ENCODE measurements around the gene SPTBN1.
"Not testable (repeated sequence)": the region's sequence is repeated elsewhere in the genome, so short reads cannot be mapped to it uniquely, and the experiment has no call there.

SPTBN1 gene

DNA sequence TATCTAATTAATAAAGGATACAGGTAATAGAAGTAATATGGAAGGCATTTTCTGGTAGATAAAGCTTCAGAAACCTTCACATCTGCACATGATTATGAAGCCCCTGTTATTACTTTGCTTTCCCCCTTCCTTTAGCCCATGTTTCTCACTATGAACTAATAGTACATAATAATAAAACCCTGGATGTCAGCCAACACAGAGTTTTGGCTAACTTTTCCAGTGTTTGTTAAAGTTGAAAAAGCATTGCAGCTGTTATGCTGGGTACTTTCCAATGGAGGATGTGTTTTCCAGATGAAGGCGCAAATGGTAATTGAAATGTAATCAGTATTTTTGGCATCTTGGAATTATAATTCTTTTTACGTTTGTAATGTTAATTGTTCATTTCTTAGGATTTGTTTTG, 43.5 kb downstream of the SPTBN1 start:
- H3K4me3 ChIP-seq (ENCODE audit: low read depth, low read length): no peak overlapping the region

DNA sequence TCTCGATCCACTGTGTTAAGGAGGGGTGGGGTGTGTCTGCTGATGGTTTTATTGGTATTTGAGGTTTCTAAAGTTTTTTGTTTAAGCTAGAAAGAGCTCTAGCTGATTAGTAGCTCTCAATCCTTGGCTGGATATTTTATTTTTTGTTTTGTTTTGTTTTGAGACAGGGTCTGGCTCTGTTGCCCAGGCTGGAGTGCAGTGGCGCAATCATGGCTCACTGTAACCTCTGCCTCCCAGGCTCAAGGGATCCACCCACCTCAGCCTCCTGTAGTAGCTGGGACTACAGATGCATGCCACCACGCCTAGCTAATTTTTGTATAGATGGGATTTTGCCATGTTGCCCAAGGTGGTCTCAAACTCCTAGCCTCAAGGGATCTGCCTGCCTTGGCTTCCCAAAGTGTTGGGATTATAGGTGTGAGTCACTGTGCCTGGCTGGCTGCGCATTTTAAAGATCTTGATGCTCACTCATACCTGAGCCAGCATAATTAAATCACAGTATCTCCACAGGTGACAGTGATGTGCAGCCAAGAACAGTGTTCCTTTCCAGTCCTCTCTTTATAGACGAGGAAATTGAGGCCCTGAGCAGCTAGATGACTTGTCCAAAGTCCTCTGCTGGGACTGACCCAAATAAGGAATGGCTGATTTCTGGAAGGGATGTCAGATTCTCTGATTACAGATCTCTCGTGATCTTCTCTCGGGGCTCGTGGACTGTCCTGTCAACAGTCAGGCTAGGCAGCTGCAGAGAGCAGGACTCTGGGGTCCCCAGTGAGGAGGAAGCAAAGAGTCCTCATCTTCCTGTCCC, 44.5 kb downstream of the SPTBN1 start:
- H3K4me3 ChIP-seq (ENCODE audit: low read depth, low read length): no peak overlapping the region

DNA sequence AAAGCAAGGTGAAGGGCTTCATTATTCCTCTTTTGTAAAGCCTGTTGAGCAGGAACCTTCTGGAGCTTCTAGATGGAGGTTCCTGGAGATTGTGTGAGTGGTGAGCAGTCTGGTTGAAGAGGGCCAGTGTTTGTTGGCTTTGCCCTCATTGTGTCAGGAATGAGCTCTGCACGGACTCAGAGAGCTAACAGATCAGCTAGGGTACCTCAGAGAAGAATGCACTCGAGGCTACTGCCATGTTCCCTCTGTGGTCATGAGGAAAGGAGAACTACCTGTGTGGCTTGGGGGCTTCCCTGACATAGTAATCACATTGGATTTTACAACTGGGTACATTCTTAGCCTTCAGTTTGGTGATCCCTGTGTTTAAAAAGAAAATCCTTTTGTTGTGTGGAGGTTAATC, 46.6 kb downstream of the SPTBN1 start:
- H3K4me3 ChIP-seq (ENCODE audit: low read depth, low read length): no peak overlapping the region

DNA sequence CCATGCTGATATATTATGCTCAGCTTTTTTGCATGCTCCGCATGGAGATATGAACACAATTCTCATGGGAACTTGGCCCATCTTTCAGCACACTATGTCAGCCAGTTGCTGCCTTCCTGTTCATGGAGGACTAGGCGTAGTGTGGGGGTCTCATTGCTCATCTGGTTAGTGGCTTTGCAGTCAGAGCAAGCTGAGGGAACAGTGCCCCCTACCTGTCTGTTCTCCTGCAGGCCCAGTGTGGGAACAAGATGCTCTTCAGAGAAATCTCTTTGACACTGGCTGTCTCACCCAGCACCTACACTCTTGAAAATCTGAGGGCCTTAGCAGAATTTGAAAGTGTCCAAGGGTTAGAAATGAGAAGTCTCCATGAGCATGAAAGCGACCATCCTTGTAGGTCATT, 47.1 kb downstream of the SPTBN1 start:
- H3K4me3 ChIP-seq (ENCODE audit: low read depth, low read length): no peak overlapping the region

DNA sequence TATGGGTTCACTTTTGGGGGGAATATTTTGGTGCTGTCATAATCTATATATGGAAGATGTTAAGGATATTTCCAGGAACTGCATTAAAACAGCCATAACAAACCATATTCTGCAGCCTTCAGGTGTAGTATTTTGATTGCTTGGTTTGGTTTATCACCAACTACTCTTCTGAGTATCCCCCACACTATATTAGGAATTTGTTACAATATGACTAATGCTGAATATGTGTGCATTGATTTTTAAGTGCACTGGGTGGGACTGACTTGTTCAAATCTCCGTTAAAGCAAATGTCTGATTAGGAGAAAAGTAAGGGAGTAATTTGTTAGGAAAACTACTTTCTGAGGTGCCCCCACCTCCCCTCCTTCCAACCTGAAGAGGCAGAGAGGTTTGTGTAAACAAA, 47.7 kb downstream of the SPTBN1 start:
- no peak overlapping the region for H3K4me3 ChIP-seq (ENCODE audit: low read depth, low read length)

DNA sequence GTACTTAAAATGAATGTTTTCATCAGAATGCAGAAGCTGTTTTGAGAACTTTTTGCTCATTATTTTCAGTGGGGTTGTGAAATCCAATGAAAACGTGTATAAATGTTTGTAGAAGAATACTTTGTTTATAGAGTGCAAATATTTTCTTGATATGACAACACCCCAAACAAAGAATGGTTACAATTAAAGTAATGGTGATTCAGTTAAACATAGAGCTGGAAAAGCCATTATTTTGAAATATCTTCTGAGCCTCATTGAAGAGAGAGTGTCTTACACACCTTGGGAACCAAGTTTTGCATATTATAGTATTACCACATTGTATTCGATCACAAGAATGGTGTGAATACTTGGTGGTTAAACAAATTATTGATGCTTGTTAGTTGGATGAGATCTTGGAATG, 48.7 kb downstream of the SPTBN1 start:
- no peak overlapping the region for H3K4me3 ChIP-seq (ENCODE audit: low read depth, low read length)

DNA sequence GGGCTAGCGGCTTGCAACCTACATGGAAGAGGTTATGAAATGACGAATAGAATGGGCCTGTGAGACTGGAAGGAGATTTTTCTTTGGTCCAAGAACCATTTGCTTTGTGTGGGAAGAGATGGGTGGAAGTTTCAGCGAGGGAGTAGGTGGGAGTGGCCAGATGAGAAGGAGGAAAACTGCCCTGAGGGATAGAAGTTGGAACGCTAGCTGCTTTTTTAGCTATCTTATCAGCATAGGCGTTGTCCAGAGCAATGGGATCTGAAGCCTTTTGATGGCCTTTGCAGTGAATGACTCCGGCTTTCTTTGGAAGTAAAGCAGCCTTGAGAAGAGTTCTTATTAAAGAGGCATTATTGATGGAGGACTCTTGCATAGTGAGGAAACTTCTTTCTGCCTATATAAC, 52.4 kb downstream of the SPTBN1 start:
- H3K4me3 ChIP-seq (ENCODE audit: low read depth, low read length): no peak overlapping the region

DNA sequence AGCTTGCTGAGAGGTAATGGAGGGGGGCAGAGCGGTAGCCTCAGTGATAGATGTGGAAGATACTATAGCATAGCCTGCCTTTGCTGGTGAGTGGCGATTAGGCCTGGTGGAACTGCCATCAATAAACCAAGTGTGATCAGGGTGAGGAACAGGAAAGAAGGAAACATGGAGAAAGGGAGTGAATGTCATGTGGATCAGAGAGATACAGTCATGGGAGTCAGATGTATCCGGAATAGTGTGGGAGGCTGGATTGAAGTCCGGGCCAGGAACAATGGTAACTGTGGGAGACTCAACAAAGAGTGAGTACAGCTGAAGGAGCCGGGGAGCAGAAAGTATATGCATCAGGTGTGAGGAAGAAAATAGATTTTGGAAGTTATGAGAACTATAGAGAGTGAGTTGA, 52.9 kb downstream of the SPTBN1 start:
- not testable (repeated sequence) for H3K4me3 ChIP-seq (ENCODE audit: low read depth, low read length)

DNA sequence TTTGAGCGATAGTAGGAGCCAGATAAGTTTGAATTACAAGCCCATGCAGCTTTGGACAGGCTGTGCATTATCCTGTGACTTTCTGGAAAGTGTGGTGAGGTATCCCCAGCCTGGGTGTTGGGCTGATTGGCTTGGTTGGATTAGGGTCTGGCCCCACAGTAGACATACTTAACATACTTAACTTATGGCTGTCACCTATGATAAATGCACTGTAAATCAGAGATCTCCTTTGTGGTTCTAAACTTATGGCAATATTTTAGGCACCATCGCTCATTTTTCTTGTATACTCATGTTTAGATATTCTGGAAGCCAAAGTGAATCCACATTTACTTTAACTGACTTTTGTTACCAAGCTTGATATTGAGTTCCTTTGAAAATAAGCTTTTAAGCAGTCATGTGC, 54.8 kb downstream of the SPTBN1 start:
- no peak overlapping the region for H3K4me3 ChIP-seq (ENCODE audit: low read depth, low read length)

DNA sequence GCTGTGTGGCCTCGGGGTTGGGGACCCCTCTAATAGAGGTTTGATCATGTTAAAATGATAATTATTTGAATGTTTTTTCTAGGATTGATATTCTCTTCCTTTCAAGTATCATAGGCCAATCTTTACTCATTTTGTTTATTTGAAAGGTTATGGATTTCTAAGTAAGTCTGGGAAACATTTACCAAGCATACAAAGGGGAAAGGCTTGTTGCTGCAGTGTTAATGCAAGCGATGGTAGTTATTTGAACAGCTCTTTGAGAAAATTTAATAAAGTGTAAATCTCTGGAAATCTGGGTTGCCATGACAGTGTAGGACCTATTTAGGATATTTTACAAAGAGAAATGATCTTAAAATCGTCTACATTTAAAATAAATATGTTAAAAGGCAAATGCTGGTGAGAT, 56.1 kb downstream of the SPTBN1 start:
- no peak overlapping the region for H3K4me3 ChIP-seq (ENCODE audit: low read depth, low read length)

DNA sequence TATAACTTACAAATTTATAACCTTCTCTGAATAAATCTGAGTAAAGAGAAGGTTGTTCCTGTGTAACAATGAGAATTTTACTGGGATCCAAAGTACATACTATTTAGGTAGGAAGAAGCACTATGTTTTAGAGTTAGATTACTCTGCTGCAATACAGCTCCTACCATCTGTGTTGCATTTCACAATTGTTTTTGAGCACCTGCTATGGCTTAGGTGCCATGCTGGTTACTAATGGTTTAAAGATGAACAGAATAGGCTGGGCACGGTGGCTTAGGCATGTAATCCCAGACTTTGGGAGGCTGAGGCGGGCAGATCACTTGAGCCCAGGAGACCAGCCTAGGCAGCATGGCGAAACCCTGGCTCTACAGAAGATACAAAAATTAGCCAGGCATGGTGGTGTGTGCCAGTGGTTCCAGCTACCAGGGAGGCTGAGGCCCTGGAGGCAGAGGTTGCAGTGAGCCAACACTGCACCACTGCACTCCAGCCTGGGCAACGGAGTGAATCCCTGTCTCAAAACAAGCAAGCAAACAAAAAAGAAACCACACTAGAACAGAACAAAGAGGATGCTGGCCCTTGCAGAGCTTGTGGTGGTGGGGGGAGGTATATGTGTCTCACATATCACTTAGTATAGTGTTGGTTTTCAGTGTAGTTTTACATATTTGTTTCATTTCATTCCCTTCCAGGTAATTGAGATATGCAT, 56.7 kb downstream of the SPTBN1 start:
- H3K4me3 ChIP-seq (ENCODE audit: low read depth, low read length): no peak overlapping the region

DNA sequence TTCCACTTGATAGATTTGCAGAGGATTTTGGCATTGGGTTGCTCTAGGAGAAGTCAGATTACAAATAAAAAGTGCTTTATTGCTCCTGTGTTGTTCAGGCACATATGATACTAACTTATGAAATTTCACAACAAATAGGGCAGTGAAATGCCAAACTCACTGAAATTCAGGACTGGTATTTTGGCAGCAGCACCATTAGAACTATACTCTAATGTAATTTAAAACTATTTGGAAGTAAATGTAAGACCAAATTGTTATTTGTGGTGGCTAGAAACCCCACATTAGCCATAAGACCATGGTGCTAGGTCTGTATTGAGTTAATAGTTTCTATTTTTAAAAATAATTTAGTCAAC, 57.2 kb downstream of the SPTBN1 start:
- no peak overlapping the region for H3K4me3 ChIP-seq (ENCODE audit: low read depth, low read length)

DNA sequence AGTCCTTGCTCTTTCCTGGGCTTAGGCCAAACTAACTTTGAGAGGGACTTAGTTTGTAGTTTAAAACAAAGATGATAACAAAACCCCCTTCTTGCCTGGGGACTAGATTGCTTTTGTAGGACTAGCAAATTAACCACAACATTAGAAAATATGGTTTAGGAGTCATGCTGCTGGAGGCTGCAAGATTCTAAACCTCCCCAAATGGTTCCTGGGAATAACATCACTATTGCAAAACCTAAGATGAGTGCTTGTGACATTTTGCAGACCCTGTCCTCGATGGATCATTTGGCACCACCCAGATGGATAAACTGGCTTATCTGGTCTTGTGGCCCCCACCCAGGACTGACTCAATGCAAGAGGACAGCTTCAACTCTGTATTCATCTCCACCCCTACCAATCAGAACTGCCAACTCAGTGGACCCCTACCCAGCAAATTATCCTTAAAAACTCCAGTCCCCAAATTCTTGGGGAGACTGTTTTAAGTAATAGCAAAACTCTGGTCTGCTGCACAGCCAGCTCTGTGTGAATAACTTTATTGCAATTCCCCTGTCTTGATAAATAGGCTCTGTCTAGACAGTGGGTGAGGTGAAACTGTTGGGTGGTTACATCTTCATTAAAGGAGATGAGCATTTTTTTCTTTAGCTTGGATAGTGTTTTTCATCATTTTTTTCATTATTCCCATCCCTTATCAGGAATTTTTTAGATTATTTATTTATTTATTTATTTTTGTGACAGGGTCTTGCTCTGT, 58.9 kb downstream of the SPTBN1 start:
- H3K4me3 ChIP-seq (ENCODE audit: low read depth, low read length): no peak overlapping the region

DNA sequence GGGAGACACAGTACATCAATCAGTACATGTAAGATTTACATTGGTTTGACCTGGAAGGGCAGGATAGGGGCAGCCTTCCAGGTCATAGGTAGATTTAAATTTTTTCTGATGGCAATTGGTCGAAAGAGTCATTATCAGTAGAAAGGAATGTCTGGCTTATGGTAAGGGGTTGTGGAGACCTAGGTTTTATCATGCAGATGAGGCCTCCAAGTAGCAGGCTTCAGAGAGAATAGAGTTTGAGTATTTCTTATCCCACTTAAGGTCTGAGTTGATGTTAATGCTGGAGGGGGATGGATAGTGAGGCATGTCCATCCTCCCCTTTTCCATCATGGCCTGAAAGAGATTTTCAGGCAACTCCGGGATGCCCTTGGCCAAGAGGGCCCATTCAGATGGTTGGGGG, 60.7 kb downstream of the SPTBN1 start:
- H3K4me3 ChIP-seq (ENCODE audit: low read depth, low read length): no peak overlapping the region

DNA sequence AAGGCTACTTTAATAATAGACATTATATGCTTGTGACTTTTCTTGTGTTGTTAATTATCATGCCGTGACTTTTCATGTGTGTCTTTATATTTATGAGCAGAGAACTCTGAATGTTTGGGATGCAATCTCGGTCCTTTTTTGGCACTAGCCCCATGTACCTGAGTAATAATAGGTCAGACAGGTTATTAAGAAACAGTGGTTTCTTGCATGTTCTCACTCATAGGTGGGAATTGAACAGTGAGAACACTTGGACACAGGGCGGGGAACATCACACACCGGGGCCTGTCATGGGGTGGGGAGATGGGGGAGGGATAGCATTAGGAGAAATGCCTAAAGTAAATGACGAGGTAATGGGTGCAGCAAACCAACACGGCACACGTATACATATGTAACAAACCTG, 61.9 kb downstream of the SPTBN1 start:
- H3K4me3 ChIP-seq (ENCODE audit: low read depth, low read length): not testable (repeated sequence)

DNA sequence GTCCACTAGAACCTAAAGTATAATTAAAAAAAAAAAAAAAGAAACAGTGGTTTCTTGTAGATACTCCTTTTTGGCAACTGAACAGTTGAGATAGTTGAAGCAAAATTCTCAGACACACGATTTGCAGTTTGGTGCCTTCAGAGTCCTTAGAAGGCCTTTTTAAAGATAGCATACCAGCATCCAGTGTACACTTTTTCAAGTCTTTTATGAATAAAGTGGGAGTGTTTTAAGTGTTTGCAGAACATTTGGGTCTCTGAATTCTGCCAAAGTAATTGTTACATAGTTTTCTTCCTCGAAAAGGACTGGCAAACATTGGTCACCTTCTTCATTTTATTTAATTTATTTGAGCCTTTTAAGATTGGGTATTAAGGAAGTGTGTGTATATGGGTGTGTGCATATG, 62.3 kb downstream of the SPTBN1 start:
- no peak overlapping the region for H3K4me3 ChIP-seq (ENCODE audit: low read depth, low read length)

DNA sequence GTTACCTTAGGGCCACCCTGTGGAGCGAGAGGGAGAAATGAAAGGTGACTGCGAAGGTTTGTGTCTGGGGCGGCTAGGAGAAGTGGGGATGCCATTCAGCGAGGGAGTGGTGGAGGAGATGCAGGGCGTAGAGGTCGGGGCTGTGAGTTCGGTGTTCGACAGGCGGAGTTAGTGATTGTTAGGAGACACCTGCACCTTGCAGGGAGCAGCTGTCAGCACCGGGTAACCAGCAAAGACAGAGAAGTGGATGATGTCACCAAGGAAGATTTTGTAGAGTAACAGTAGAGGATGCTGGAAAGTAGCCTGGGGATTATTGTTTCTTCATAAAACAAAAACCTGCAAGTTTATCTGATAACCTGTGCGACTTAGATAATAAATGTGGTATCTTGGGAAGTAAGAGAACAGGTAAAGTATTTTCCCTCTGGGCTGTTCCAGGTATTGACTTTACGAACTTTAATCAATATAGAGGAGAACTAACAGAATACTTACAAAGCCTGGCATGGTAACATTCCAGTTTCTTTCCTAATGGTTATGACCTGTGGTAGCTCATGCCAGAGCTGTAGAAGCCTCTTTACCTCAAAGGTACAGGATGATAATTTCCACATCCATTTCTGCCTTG, 63.8 kb downstream of the SPTBN1 start:
- no peak overlapping the region for H3K4me3 ChIP-seq (ENCODE audit: low read depth, low read length)

DNA sequence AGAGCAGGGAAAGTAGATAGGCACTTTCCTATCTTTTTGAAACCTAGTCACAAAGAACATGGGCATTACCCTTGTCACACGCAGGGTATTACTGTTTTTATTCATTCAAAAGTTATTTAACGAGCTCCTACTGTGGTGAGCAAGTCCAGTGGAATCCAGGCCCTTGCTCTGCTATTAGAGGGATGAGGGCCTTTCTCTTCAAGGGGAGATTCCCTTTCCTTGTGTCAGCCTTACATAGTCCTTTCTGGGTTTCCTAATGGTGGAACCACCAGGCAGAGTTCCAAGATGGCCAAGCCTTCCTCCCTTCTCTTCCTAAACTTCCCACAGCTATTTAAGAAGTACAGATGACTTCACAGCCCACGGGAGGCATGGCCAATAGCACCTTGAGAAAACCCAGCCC, 64.6 kb downstream of the SPTBN1 start:
- no peak overlapping the region for H3K4me3 ChIP-seq (ENCODE audit: low read depth, low read length)

DNA sequence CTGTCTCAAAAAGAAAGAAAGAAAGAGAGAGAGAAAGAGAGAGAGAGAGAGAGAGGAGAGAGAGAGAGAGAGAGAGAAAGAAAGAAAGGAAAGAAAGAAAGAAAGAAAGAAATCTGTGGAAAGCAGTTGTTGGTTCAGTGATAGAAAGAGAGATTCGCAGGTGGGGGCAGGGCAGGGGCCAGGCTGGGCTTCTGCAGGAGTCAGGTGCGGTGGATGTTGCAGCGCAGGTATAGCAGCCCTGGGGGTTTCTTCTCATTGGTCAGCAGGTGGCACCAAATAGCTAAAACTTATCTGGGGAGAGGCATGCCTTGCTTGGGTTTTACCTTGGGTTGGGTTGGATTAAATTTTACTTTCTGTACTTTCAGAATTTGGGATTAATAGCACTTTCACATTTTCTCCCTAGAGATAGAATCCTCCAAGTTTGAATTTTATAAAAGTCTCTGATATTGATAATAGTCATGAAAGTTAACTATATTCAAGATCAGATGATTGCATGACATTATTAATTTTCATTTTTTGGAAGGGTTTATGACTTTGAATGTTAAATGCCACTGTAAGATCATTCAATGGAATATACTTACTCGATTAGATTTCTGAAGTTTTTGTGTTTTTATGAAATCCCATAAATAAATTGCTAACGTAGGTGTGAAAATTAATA, 66.6 kb downstream of the SPTBN1 start:
- H3K4me3 ChIP-seq (ENCODE audit: low read depth, low read length): no peak overlapping the region

DNA sequence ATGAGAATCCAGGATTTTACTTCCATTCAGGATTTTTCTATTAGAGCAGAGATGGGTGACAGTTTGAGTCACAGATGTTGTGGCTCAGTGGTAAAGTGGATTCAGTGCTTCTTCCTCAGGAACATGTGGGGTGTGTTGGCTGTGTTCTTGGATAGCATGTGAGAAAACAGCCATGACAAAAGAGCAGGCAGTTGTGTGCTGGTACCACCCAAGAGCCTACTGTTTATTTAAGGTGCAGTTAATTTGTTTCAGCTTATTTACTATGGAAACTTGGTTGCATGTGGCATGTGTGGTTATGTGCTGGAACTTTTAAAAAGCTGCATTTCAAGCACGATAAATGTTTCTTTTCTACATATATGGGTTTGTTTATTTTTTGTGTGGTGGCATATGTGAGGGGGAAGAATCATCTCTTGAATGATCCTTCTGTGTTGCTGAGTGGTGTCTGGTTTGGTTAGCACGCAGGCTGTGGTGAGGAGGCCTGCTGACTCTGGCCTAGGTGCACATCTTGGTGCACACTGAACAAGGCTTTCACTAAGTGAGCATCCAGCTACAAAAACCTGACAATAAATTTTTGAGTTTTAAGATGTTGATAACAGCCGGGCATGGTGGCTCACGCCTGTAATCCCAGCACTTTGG, 67.3 kb downstream of the SPTBN1 start:
- no peak overlapping the region for H3K4me3 ChIP-seq (ENCODE audit: low read depth, low read length)
